ENCODE data around the gene GAP43.

- no peak for TF ChIP-seq CTCF (conservative IDR thresholded peaks at IDR 0.05; ENCODE audit: low read length)
- no peak for TF ChIP-seq EZH2phosphoT487 (IDR thresholded peaks at IDR 0.05; ENCODE audit: borderline replicate concordance)
Observed at GRCh38 chr3:115658032-115658336, 34.7 kb downstream of the GAP43 start.

All from Loucy (cell line).